Glutamatergic neuron (in vitro differentiated cells): ENCODE data around the gene NPFF. TPM values are rescaled to one million over a fixed set of nuclear protein-coding genes. Genes with fewer than 3 reads are reported as not detected.

ENCODE experiments used
- DNase-seq: peaks from one replicate; pipeline ENCODE4 v3.0.0; 2022
- H3K27ac Mint-ChIP-seq: one replicate; pipeline ENCODE4 v1.8.0; 2020; ENCODE audit warnings: mild to moderate bottlenecking, mixed read lengths, inconsistent platforms; ENCODE audit not compliant: unreplicated experiment
- H3K27me3 Mint-ChIP-seq: one replicate; pipeline ENCODE4 v1.8.0; 2020; ENCODE audit warnings: mild to moderate bottlenecking, moderate library complexity, mixed read lengths, inconsistent platforms; ENCODE audit not compliant: unreplicated experiment
- H3K36me3 Mint-ChIP-seq: one replicate; pipeline ENCODE4 v1.8.0; 2020; ENCODE audit warnings: mild to moderate bottlenecking, mixed read lengths, inconsistent platforms; ENCODE audit not compliant: unreplicated experiment
- H3K4me1 Mint-ChIP-seq: one replicate; pipeline ENCODE4 v1.8.0; 2020; ENCODE audit warnings: mild to moderate bottlenecking, low read depth, mixed read lengths, inconsistent platforms; ENCODE audit not compliant: unreplicated experiment
- H3K4me3 Mint-ChIP-seq: one replicate; pipeline ENCODE4 v1.8.0; 2020; ENCODE audit warnings: mild to moderate bottlenecking, mixed read lengths, inconsistent platforms; ENCODE audit not compliant: unreplicated experiment
- H3K9me3 Mint-ChIP-seq: one replicate; pipeline ENCODE4 v1.8.0; 2020; ENCODE audit warnings: mild to moderate bottlenecking, moderate library complexity, mixed read lengths, inconsistent platforms; ENCODE audit not compliant: unreplicated experiment
- total RNA-seq: library from RNA; stranded (reverse); fragmentation: NEBNext Ultra II Directional; extraction: Animal tissue kit (Norgen Biotek cat#: 25700); gene quantifications from one replicate; pipeline ENCODE4 v1.2.1, GENCODE V29; 2021; ENCODE audit not compliant: unreplicated experiment
- TF ChIP-seq, protein P1 (sequence below): fragments of 200-600 bp; sonication (generic); IDR thresholded peaks from one replicate; pipeline ENCODE4 v1.5.0; 2021; ENCODE audit not compliant: partially characterized antibody, unreplicated experiment

Gene NPFF
- total RNA-seq, 1 donor from 2014 or later: not detected

DNA sequence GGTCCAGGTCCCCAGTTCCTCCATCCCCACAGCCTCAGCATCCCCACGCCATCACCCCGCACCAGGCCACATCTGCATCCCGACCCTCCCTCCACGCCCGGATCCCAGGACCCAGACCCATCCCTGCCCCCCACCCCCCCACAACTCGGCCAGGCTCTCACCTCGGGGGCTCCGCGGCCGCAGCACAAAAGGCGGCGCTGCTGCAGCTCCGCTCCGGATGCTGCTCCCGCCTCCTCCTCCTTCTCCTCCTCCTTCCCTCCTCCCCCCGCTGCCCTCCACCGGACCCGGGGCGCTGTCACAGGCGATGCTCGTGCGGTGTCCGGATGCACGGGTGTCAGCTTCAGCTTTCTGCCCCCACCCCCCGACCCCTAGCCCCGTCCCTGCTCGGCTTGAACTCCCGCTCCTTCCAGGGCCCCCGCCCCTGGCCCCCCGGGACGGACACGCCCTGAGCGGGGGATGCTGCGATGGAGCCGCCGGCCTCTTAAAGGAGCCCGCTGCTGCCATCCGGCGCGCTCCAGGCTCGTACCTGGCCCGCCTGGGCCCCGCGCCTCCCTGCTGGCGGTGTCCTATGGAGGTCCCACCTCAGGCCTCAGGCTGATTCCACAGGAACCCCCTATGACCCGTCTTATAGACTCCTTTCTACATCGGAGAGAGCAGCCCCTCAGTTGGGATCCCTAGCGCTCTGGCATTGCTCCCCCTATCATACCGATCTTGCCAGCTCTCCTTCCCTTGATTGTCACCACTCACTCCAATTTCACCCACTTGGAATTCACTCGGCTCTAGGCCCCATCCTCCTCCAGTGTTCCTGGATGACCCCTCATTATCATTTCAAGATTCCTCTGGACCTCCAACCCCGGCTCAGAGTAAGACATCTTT lies 7.8 kb downstream of the NPFF start, which contains the start of gene MAP3K12:
TSS of gene MAP3K12 (minus strand) at position 193 of the 876 bp plus-strand sequence. CDS start 12,067 bp downstream, outside the sequence.
- TF ChIP-seq, protein P1, sequence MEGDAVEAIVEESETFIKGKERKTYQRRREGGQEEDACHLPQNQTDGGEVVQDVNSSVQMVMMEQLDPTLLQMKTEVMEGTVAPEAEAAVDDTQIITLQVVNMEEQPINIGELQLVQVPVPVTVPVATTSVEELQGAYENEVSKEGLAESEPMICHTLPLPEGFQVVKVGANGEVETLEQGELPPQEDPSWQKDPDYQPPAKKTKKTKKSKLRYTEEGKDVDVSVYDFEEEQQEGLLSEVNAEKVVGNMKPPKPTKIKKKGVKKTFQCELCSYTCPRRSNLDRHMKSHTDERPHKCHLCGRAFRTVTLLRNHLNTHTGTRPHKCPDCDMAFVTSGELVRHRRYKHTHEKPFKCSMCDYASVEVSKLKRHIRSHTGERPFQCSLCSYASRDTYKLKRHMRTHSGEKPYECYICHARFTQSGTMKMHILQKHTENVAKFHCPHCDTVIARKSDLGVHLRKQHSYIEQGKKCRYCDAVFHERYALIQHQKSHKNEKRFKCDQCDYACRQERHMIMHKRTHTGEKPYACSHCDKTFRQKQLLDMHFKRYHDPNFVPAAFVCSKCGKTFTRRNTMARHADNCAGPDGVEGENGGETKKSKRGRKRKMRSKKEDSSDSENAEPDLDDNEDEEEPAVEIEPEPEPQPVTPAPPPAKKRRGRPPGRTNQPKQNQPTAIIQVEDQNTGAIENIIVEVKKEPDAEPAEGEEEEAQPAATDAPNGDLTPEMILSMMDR: no peak
- peak; percentile 86 for DNase-seq

DNA sequence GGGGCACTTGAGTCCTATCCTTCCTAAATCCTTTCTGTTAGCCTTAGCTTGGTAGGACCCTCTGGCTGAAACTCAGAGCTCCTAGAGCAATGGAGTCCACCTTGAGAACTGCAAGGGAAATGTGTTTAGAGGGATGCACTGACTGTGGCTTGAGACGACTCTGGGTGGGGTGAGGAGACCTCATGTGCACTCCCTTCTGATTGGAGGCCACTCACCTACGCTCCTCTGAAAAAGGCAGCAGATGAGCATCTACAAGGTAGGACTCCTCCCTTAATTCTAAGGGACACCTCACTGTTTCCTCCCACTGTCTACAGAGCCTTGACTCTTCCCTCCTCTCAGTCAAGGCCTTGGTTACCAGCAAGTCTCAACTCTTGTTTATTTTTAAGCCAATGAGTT lies 9.1 kb downstream of the NPFF start:
- TF ChIP-seq, protein P1: no peak
- peaks cover 34% of the 10 kb centered on the region for H3K27me3 Mint-ChIP-seq
- peak overlapping the region; percentile 97 for H3K4me3 Mint-ChIP-seq
- H3K36me3 Mint-ChIP-seq: no peaks in the 10 kb centered on the region
- H3K27ac Mint-ChIP-seq: peak overlapping the region; percentile 99
- H3K9me3 Mint-ChIP-seq: peaks cover 26% of the 10 kb centered on the region
- no peak for DNase-seq
- H3K4me1 Mint-ChIP-seq: peaks cover 41% of the 10 kb centered on the region

More for the DNA sequence above, 7.8 kb downstream of the NPFF start, which contains the start of gene MAP3K12:
- H3K27me3 Mint-ChIP-seq: peaks cover 34% of the 10 kb centered on the region
- H3K9me3 Mint-ChIP-seq: peaks cover 20% of the 10 kb centered on the region
- peak within 1 kb of the TSS; percentile 97 for H3K4me3 Mint-ChIP-seq
- peak within 1 kb of the TSS; percentile 99 for H3K27ac Mint-ChIP-seq
- peaks cover 29% of the 10 kb centered on the region for H3K4me1 Mint-ChIP-seq
- H3K36me3 Mint-ChIP-seq: no peaks in the 10 kb centered on the region

GRCh38 chr12:53497461-53497860 lies 9.8 kb downstream of the NPFF start:
- DNase-seq: no peak
- no peak overlapping the region for H3K27ac Mint-ChIP-seq
- peaks cover 43% of the 10 kb centered on the region for H3K4me1 Mint-ChIP-seq
- TF ChIP-seq, protein P1: no peak
- H3K4me3 Mint-ChIP-seq: peak overlapping the region; percentile 57
- no peaks in the 10 kb centered on the region for H3K36me3 Mint-ChIP-seq
- H3K9me3 Mint-ChIP-seq: peaks cover 27% of the 10 kb centered on the region
- peaks cover 35% of the 10 kb centered on the region for H3K27me3 Mint-ChIP-seq

- Mint-ChIP-seq H3K4me3 (peak overlapping the region; percentile 70), H3K27ac (no peak overlapping the region), H3K36me3 (no peaks in the 10 kb centered on the region), H3K9me3 (peaks cover 27% of the 10 kb centered on the region), H3K27me3 (peaks cover 34% of the 10 kb centered on the region), H3K4me1 (peaks cover 44% of the 10 kb centered on the region)
- TF ChIP-seq, protein P1: no peak
- no peak for DNase-seq
Observed at GRCh38 chr12:53496752-53497032, 10.6 kb downstream of the NPFF start.

- DNase-seq: no peak
- TF ChIP-seq, protein P1: no peak
- peak overlapping the region; percentile 84 for H3K27ac Mint-ChIP-seq
- H3K4me3 Mint-ChIP-seq: peak overlapping the region; percentile 70
- H3K4me1 Mint-ChIP-seq: peaks cover 44% of the 10 kb centered on the region
- peaks cover 27% of the 10 kb centered on the region for H3K9me3 Mint-ChIP-seq
- peaks cover 33% of the 10 kb centered on the region for H3K27me3 Mint-ChIP-seq
- no peaks in the 10 kb centered on the region for H3K36me3 Mint-ChIP-seq
Observed at GRCh38 chr12:53495903-53496751, 11.2 kb downstream of the NPFF start.
